ENCODE measurements around the gene MAGEB4. TPM values are rescaled to one million over a fixed set of nuclear protein-coding genes. Genes with fewer than 3 reads are reported as not detected.

The MAGEB4 gene
- total and polyA plus RNA-seq, 2 experiments from 2014 or later: not detected

GRCh38 chrX:30259927-30260326 is 18.1 kb downstream of the MAGEB4 start:
- no peaks in the 10 kb centered on the region for H3K36me3 ChIP-seq (ENCODE audit: insufficient read depth)
- H3K27ac ChIP-seq (ENCODE audit: low read depth): no peak overlapping the region
- no peaks in the 10 kb centered on the region for H3K27me3 Mint-ChIP-seq (ENCODE audit: insufficient read depth, low read depth, poor library complexity)
- H3K79me2 ChIP-seq (replicated peaks; ENCODE audit: insufficient read depth): no peaks in the 10 kb centered on the region
- ATAC-seq: no peak
- no peaks in the 10 kb centered on the region for H3K4me1 Mint-ChIP-seq
- H3K27ac Mint-ChIP-seq: no peak overlapping the region
- no peak overlapping the region for H2AFZ ChIP-seq
- no peak for TF ChIP-seq POLR2AphosphoS5 (IDR thresholded peaks at IDR 0.05; ENCODE audit: low read depth)
- peaks cover 30% of the 10 kb centered on the region for H3K9me3 Mint-ChIP-seq
- no peak overlapping the region for H3K4me3 Mint-ChIP-seq
- no peaks in the 10 kb centered on the region for H3K9me2 ChIP-seq (ENCODE audit: insufficient read depth)
- no peak overlapping the region for H3K4me3 ChIP-seq
- no peaks in the 10 kb centered on the region for H3F3A ChIP-seq (replicated peaks; ENCODE audit: low read depth)
- no peak overlapping the region for H3K4me2 ChIP-seq
- no peaks in the 10 kb centered on the region for H4K20me1 ChIP-seq (replicated peaks; ENCODE audit: insufficient read depth)
- peaks cover 20% of the 10 kb centered on the region for H3K36me3 Mint-ChIP-seq (ENCODE audit: low read depth)
- H3K4me1 ChIP-seq (ENCODE audit: insufficient read depth): no peaks in the 10 kb centered on the region
- DNase-seq (ENCODE audit: low spot score): no peak
- H3K27me3 ChIP-seq (ENCODE audit: insufficient read depth): no peaks in the 10 kb centered on the region

- no peaks in the 10 kb centered on the region for H3K79me2 ChIP-seq (replicated peaks; ENCODE audit: insufficient read depth)
- H3K36me3 ChIP-seq (ENCODE audit: insufficient read depth): no peaks in the 10 kb centered on the region
- no peak overlapping the region for H2AFZ ChIP-seq
- no peak overlapping the region for H3K4me3 ChIP-seq
- H3F3A ChIP-seq (replicated peaks; ENCODE audit: low read depth): no peaks in the 10 kb centered on the region
- no peak for ATAC-seq
- DNase-seq (ENCODE audit: low spot score): no peak
- no peaks in the 10 kb centered on the region for H3K27me3 ChIP-seq (ENCODE audit: insufficient read depth)
- no peaks in the 10 kb centered on the region for H4K20me1 ChIP-seq (replicated peaks; ENCODE audit: insufficient read depth)
- H3K4me1 Mint-ChIP-seq: no peaks in the 10 kb centered on the region
- H3K9me3 Mint-ChIP-seq: peaks cover 19% of the 10 kb centered on the region
- no peaks in the 10 kb centered on the region for H3K9me2 ChIP-seq (ENCODE audit: insufficient read depth)
- no peaks in the 10 kb centered on the region for H3K27me3 Mint-ChIP-seq (ENCODE audit: insufficient read depth, low read depth, poor library complexity)
- H3K4me3 Mint-ChIP-seq: no peak overlapping the region
- no peak overlapping the region for H3K27ac Mint-ChIP-seq
- no peaks in the 10 kb centered on the region for H3K4me1 ChIP-seq (ENCODE audit: insufficient read depth)
- H3K4me2 ChIP-seq: no peak overlapping the region
- H3K36me3 Mint-ChIP-seq (ENCODE audit: low read depth): peaks cover 12% of the 10 kb centered on the region
- H3K27ac ChIP-seq (ENCODE audit: low read depth): no peak overlapping the region
- no peak for TF ChIP-seq EZH2 (IDR thresholded peaks at IDR 0.05; ENCODE audit: low read depth, unreplicated experiment)
- no peak for TF ChIP-seq ZNF462 (CRISPR knock-in tag; IDR thresholded peaks at IDR 0.05)
- no peak for TF ChIP-seq EZH2phosphoT487 (IDR thresholded peaks at IDR 0.05; ENCODE audit: unreplicated experiment)
- TF ChIP-seq REST (IDR thresholded peaks at IDR 0.05; ENCODE audit: unreplicated experiment): no peak
- TF ChIP-seq NANOG (IDR thresholded peaks at IDR 0.05; ENCODE audit: borderline replicate concordance): no peak
- TF ChIP-seq STAT1 (IDR thresholded peaks at IDR 0.05; ENCODE audit: unreplicated experiment): no peak
- TF ChIP-seq ETS1 (IDR thresholded peaks at IDR 0.05): no peak
- TF ChIP-seq CTCF (conservative IDR thresholded peaks at IDR 0.05; ENCODE audit: low read depth in 2 of 2): no peak
- no peak for TF ChIP-seq ZNF331 (CRISPR knock-in tag; IDR thresholded peaks at IDR 0.05; ENCODE audit: low read depth)
Measured at GRCh38 chrX:30261012-30261411, 19.2 kb downstream of the MAGEB4 start.

Data from GM23338 (cell line).